ENCODE data around the gene COG1.

COG1 gene

GRCh38 chr17:73209436-73209835 lies 16.6 kb downstream of the COG1 start:
- TF ChIP-seq MYC (IDR thresholded peaks at IDR 0.05; ENCODE audit: low read depth, low read length), result no peak
- TF ChIP-seq, protein P1, sequence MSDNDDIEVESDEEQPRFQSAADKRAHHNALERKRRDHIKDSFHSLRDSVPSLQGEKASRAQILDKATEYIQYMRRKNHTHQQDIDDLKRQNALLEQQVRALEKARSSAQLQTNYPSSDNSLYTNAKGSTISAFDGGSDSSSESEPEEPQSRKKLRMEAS (IDR thresholded peaks at IDR 0.05; ENCODE audit: low read depth, low read length), result no peak
- TF ChIP-seq CTCF (IDR thresholded peaks at IDR 0.05; ENCODE audit: low read depth, low read length), result no peak
- TF ChIP-seq POLR2A (IDR thresholded peaks at IDR 0.05; ENCODE audit: extremely low read depth, insufficient read length), result no peak
- no peak for DNase-seq (ENCODE audit: low read depth)
- H3K4me3 ChIP-seq (ENCODE audit: low read depth, low read length), result no peak overlapping the region

DNA sequence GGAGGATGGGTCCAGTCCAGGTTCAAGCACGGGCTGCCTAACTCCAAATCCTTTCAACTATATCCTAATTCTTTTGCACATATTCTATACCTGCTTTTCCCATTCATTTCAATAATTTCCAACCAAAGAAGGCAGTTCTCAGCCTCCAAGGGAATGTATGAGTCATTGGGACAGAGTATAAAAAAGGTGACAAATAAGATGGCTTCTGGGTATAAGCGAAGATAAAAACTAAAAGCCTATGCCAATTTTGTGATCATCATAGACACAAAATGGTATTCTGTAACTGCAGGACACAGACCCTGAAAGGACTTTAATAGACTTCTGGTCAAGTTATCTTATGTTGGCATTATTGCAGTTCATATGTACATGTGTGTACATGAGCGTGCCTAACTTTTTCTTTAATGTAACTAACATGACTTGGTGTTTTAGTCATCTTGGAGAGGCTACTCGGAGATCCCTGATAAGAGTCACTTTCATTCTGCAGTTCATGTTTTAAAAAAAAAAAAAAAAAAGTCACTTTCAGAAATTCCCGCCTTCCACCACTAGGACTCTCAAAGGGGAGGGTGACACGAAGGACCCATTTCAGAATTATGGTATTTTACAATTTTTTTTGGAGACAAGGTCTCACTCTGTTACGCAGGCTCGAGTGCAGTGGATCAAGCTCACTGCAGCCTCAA lies 17.3 kb downstream of the COG1 start:
- no peak for DNase-seq (ENCODE audit: low read depth)
- TF ChIP-seq, protein P1 (IDR thresholded peaks at IDR 0.05; ENCODE audit: low read depth, low read length), result no peak
- no peak for TF ChIP-seq POLR2A (IDR thresholded peaks at IDR 0.05; ENCODE audit: extremely low read depth, insufficient read length)
- no peak for TF ChIP-seq CTCF (IDR thresholded peaks at IDR 0.05; ENCODE audit: low read depth, low read length)
- no peak for TF ChIP-seq MYC (IDR thresholded peaks at IDR 0.05; ENCODE audit: low read depth, low read length)
- no peak overlapping the region for H3K4me3 ChIP-seq (ENCODE audit: low read depth, low read length)

DNA sequence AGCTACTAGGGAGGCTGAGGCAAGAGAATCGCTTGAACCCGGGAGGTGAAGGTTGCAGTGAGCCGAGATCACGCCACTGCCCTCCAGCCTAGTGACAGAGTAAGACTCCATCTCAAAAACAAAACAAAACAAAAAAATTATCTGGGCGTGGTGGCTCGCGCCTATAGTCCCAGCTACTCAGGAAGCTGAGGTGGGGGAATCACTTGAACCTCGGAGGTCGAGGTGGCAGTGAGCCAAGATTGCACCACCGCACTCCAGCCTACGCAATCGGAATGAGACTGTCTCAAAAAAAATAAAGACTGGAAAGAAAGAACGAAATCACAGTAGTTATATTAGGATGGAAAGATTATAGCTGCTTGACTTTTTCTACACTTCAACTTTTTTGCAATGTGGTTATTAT lies 18.9 kb downstream of the COG1 start:
- no peak overlapping the region for H3K4me3 ChIP-seq (ENCODE audit: low read depth, low read length)
- TF ChIP-seq CTCF (IDR thresholded peaks at IDR 0.05; ENCODE audit: low read depth, low read length) (no peak), MYC (IDR thresholded peaks at IDR 0.05; ENCODE audit: low read depth, low read length) (no peak), POLR2A (IDR thresholded peaks at IDR 0.05; ENCODE audit: extremely low read depth, insufficient read length) (no peak)
- TF ChIP-seq, protein P1 (IDR thresholded peaks at IDR 0.05; ENCODE audit: low read depth, low read length), result no peak
- DNase-seq (ENCODE audit: low read depth), result peak; percentile 48

DNA sequence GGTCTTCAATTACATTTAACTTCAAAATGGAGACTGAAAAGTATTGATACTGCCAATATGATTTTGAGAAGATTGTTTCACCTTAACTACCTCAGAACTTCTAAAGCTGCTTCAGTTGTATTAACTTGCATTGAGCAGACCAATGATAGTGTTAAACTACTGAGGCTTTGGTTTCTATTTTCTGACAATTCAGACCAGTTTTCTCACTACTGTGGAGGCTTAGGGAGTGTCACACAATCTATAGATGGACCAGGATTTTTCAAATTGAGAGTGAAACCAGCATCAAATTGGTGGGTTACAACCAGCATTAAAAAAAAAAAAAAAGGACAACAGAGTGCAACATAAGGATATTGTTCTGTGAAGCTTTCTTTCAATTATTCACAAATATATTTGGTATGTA lies 21.2 kb downstream of the COG1 start:
- DNase-seq (ENCODE audit: low read depth), result no peak
- TF ChIP-seq POLR2A (IDR thresholded peaks at IDR 0.05; ENCODE audit: extremely low read depth, insufficient read length) (no peak), MYC (IDR thresholded peaks at IDR 0.05; ENCODE audit: low read depth, low read length) (no peak), CTCF (IDR thresholded peaks at IDR 0.05; ENCODE audit: low read depth, low read length) (no peak)
- TF ChIP-seq, protein P1 (IDR thresholded peaks at IDR 0.05; ENCODE audit: low read depth, low read length), result no peak

GRCh38 chr17:73214851-73215250 lies 22.0 kb downstream of the COG1 start:
- TF ChIP-seq CTCF (IDR thresholded peaks at IDR 0.05; ENCODE audit: low read depth, low read length), result no peak
- TF ChIP-seq, protein P1 (IDR thresholded peaks at IDR 0.05; ENCODE audit: low read depth, low read length), result no peak
- no peak for TF ChIP-seq POLR2A (IDR thresholded peaks at IDR 0.05; ENCODE audit: extremely low read depth, insufficient read length)
- TF ChIP-seq MYC (IDR thresholded peaks at IDR 0.05; ENCODE audit: low read depth, low read length), result no peak
- H3K4me3 ChIP-seq (ENCODE audit: low read depth, low read length), result no peak overlapping the region
- DNase-seq (ENCODE audit: low read depth), result no peak

More for the DNA sequence above, 21.2 kb downstream of the COG1 start:
- no peak overlapping the region for H3K4me3 ChIP-seq (ENCODE audit: low read depth, low read length)
